ENCODE data around the gene ARSI. TPM values are rescaled to one million over a fixed set of nuclear protein-coding genes. Genes with fewer than 3 reads are reported as not detected.

The ARSI gene
- polyA plus RNA-seq (ENCODE audit: insufficient read length), result 5.7 TPM

GRCh38 chr5:150302301-150303069, at the start of gene ARSI:
Gene ARSI (minus strand): TSS chr5:150302905. CDS start chr5:150302373, 532 bp downstream.
- no peak for DNase-seq (ENCODE audit: low read depth)

GRCh38 chr5:150350524-150351344, 48.0 kb upstream of the ARSI start:
- DNase-seq (ENCODE audit: low read depth), result no peak

- DNase-seq (ENCODE audit: low read depth), result no peak
These were observed 47.1 kb upstream of the ARSI start for GRCh38 chr5:150349681-150350275.

GRCh38 chr5:150347451-150347850, 44.7 kb upstream of the ARSI start:
- no peak for DNase-seq (ENCODE audit: low read depth)

GRCh38 chr5:150347003-150347402, 44.3 kb upstream of the ARSI start:
- DNase-seq (ENCODE audit: low read depth), result no peak

- DNase-seq (ENCODE audit: low read depth), result no peak
These were observed 43.9 kb upstream of the ARSI start for GRCh38 chr5:150346592-150346991.

GRCh38 chr5:150345716-150346115, 43.0 kb upstream of the ARSI start:
- no peak for DNase-seq (ENCODE audit: low read depth)

- no peak for DNase-seq (ENCODE audit: low read depth)
These were observed 41.4 kb upstream of the ARSI start for GRCh38 chr5:150343994-150344631.

- DNase-seq (ENCODE audit: low read depth), result no peak
These were observed 39.9 kb upstream of the ARSI start for GRCh38 chr5:150342583-150342982.

- no peak for DNase-seq (ENCODE audit: low read depth)
These were observed 39.3 kb upstream of the ARSI start for GRCh38 chr5:150341989-150342388.

- DNase-seq (ENCODE audit: low read depth), result no peak
These were observed 38.6 kb upstream of the ARSI start for GRCh38 chr5:150341331-150341730.

- no peak for DNase-seq (ENCODE audit: low read depth)
These were observed 38.0 kb upstream of the ARSI start for GRCh38 chr5:150340614-150341255.

- no peak for DNase-seq (ENCODE audit: low read depth)
These were observed 37.1 kb upstream of the ARSI start for GRCh38 chr5:150339841-150340240.

GRCh38 chr5:150339165-150339564, 36.5 kb upstream of the ARSI start:
- DNase-seq (ENCODE audit: low read depth), result no peak

GRCh38 chr5:150338546-150338945, 35.8 kb upstream of the ARSI start:
- no peak for DNase-seq (ENCODE audit: low read depth)

GRCh38 chr5:150335778-150336177, 33.1 kb upstream of the ARSI start:
- no peak for DNase-seq (ENCODE audit: low read depth)

GRCh38 chr5:150333400-150333799, 30.7 kb upstream of the ARSI start:
- no peak for DNase-seq (ENCODE audit: low read depth)

- no peak for DNase-seq (ENCODE audit: low read depth)
These were observed 27.5 kb upstream of the ARSI start for GRCh38 chr5:150329881-150330876.

- no peak for DNase-seq (ENCODE audit: low read depth)
These were observed 26.3 kb upstream of the ARSI start for GRCh38 chr5:150329038-150329437.

GRCh38 chr5:150328515-150328914, 25.8 kb upstream of the ARSI start:
- DNase-seq (ENCODE audit: low read depth), result no peak

Data from forelimb muscle (tissue), 1 donor.